ENCODE results near the gene CTSL.

- TF ChIP-seq ZNF747 (tag by site-specific recombination; IDR thresholded peaks at IDR 0.05) (no peak), ATF2 (tag by site-specific recombination; IDR thresholded peaks at IDR 0.05; ENCODE audit: low read depth) (no peak), OVOL3 (tag by site-specific recombination; IDR thresholded peaks at IDR 0.05) (no peak), REST (tag by site-specific recombination; IDR thresholded peaks at IDR 0.05) (no peak), ZNF292 (tag by site-specific recombination; IDR thresholded peaks at IDR 0.05; ENCODE audit: borderline replicate concordance, low read depth) (no peak), CTCF (tag by site-specific recombination; IDR thresholded peaks at IDR 0.05) (no peak), YY1 (tag by site-specific recombination; IDR thresholded peaks at IDR 0.05) (no peak), ZNF324 (tag by site-specific recombination; IDR thresholded peaks at IDR 0.05) (no peak), ZSCAN5A (tag by site-specific recombination; IDR thresholded peaks at IDR 0.05) (no peak), SALL2 (tag by site-specific recombination; IDR thresholded peaks at IDR 0.05; ENCODE audit: borderline replicate concordance) (no peak), ZNF830 (tag by site-specific recombination; IDR thresholded peaks at IDR 0.05; ENCODE audit: low read depth) (no peak), ZBTB7A (tag by site-specific recombination; IDR thresholded peaks at IDR 0.05; ENCODE audit: low read depth) (no peak), EGR2 (tag by site-specific recombination; IDR thresholded peaks at IDR 0.05; ENCODE audit: low read depth) (no peak)
These were observed 5.4 kb downstream of the CTSL start for GRCh38 chr9:87731321-87731720.
